ENCODE measurements around the gene BYSL.

DNA sequence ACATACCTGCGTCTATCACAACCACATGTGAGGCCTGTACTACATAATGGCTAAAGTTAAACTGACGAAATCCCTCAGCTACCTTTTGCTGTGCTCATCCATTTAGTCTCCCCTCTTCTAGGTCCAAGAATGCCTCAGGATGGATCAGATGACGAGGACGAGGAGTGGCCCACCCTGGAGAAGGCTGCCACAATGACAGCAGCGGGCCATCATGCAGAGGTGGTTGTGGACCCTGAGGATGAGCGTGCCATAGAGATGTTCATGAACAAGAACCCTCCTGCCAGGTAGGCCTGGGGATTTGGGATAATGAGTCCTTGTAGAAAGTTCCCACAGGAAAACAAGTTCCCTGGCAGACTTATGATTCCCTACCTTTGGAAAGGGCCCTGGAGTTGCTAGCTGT lies 6.0 kb downstream of the BYSL start:
- no peak for TF ChIP-seq POLR2A (IDR thresholded peaks at IDR 0.05; ENCODE audit: low read length)
- TF ChIP-seq GATA1 (IDR thresholded peaks at IDR 0.05; ENCODE audit: low read depth, low read length): no peak
